AG04450 (cell line): ENCODE data around the gene UVSSA. TPM values are rescaled to one million over a fixed set of nuclear protein-coding genes. Genes with fewer than 3 reads are reported as not detected.
"Not testable (repeated sequence)": the region's sequence is repeated elsewhere in the genome, so short reads cannot be mapped to it uniquely, and the experiment has no call there.

Experiments used
- CTCF ChIA-PET: fragments of 300-600, 350-600 bp; formaldehyde crosslinking; extraction: SDS; loops from one replicate; lab custom pipeline; 2022; ENCODE audit warnings: antibody characterized with exemption, inconsistent platforms; lab: Charles Lee
- POLR2A ChIA-PET: fragments of 350-600 bp; formaldehyde crosslinking; extraction: SDS; loops from one replicate; lab custom pipeline; 2021; ENCODE audit warnings: antibody characterized with exemption, inconsistent platforms; lab: Yijun Ruan, JAX
- DNase-seq: peaks from one replicate; pipeline ENCODE4 v3.0.0-alpha.2; 2011; ENCODE audit warnings: low read depth, low spot score
- H3K27ac ChIP-seq: one replicate; pipeline ENCODE4 v1.5.1; 2012; ENCODE audit warnings: low read depth, low read length, control low read depth
- H3K27me3 ChIP-seq: one replicate; pipeline ENCODE4 v1.6.0; 2012; ENCODE audit warnings: low read length; ENCODE audit not compliant: control insufficient read depth, insufficient read depth
- H3K4me3 ChIP-seq: 2 replicates; pipeline ENCODE4 v1.5.1; 2011; ENCODE audit warnings: mild to moderate bottlenecking, low read depth, low read length, control low read depth
- H3K9me3 ChIP-seq: 2 replicates; pipeline ENCODE4 v1.5.1; 2012; ENCODE audit warnings: low read length; ENCODE audit not compliant: control insufficient read depth, insufficient read depth
- polyA plus RNA-seq: library from polyadenylated mRNA; depleted of rRNA; stranded (reverse); fragments of >200 nt; gene quantifications from 2 replicates; pipeline ENCODE4 v1.2.3, GENCODE V29; 2011
- TF ChIP-seq, protein P1 (sequence below): IDR thresholded peaks from 2 replicates; pipeline ENCODE4 v1.5.1; 2011; ENCODE audit warnings: low read depth, low read length, control low read depth, inconsistent platforms

Gene UVSSA
- polyA plus RNA-seq, 1 experiment: 4.9 TPM

DNA sequence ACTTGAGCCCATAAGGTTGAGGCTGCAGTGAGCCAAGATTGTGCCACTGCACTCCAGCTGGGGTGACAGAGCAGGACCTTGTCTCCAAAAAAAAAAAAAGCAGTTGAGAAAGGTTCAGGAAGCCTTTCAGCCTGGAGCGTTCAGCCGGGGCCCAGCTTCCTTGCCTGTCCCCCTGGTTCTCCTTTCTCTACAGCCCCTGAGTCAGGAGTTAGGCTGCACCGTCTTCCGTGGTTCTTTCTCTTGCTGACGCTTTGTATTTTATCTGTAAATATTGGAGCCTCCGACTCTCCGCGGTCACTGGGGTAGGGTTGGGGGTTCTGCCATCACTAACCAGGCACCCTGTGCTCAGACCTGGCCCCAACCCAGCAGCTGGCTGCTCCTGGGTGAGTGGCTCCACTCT lies 13.8 kb upstream of the UVSSA start:
- POLR2A ChIA-PET: no interaction called here
- CTCF ChIA-PET: no interaction called here
- H3K27me3 ChIP-seq: no peaks in the 10 kb centered on the region
- no peak overlapping the region for H3K27ac ChIP-seq
- peaks cover 19% of the 10 kb centered on the region; the same call in 1 of the 2 replicates for H3K9me3 ChIP-seq
- H3K4me3 ChIP-seq: no peak overlapping the region
- DNase-seq: no peak
- TF ChIP-seq, protein P1, sequence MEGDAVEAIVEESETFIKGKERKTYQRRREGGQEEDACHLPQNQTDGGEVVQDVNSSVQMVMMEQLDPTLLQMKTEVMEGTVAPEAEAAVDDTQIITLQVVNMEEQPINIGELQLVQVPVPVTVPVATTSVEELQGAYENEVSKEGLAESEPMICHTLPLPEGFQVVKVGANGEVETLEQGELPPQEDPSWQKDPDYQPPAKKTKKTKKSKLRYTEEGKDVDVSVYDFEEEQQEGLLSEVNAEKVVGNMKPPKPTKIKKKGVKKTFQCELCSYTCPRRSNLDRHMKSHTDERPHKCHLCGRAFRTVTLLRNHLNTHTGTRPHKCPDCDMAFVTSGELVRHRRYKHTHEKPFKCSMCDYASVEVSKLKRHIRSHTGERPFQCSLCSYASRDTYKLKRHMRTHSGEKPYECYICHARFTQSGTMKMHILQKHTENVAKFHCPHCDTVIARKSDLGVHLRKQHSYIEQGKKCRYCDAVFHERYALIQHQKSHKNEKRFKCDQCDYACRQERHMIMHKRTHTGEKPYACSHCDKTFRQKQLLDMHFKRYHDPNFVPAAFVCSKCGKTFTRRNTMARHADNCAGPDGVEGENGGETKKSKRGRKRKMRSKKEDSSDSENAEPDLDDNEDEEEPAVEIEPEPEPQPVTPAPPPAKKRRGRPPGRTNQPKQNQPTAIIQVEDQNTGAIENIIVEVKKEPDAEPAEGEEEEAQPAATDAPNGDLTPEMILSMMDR: no peak

DNA sequence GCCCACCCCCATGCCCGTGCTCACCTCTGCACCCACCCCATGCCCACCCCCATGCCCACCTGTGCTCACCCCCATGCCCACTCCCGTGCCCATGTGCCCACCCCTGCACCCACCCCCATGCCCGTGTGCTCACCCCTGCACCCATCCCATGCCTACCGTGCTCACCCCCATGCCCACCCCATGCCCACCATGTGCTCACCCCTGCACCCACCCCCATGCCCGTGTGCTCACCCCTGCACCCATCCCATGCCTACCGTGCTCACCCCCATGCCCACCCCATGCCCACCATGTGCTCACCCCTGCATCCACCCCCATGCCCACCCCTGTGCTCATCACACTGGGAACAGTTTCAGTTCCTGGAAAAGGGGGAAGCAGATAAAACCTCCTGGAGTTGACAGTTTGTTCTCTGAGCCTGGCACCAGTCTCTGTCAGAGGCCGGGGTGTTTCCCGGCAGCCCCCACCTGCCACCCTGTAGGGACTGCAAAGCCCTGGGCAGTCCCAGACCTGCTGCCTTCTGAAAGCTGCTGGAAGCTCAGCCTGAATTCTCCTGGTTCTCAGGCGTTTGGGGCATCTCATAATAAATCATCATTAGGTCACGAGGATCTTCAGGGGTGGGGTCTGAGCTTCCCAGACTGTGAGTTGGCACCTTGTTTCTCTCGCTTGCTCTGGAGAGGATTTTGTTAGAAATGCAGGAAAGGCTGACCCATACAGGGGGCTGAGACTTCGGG lies 13.0 kb upstream of the UVSSA start:
- peaks cover 27% of the 10 kb centered on the region for H3K9me3 ChIP-seq
- CTCF ChIA-PET, DNase-seq, H3K4me3 ChIP-seq, H3K27ac ChIP-seq, POLR2A ChIA-PET, H3K27me3 ChIP-seq: not testable (repeated sequence)

DNA sequence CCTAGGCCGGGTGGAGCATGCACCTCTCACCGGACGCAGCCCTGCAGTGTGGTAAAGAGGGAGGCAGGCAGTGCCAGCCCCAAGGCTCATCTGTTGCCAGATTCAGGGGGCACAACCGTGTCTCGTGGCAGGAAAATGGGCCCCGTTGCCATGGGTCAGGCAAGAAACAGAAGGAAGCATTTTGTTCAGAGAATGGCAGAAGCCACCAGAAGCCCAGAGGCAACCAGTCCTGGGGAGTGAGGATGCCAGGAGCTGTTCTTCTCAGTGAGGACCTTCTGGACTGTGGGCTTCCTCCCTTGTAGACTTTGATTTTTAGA lies 12.5 kb upstream of the UVSSA start:
- Histone ChIP-seq H3K4me3 (no peak overlapping the region), H3K9me3 (peaks cover 32% of the 10 kb centered on the region), H3K27me3 (no peaks in the 10 kb centered on the region), H3K27ac (no peak overlapping the region)
- no peak for DNase-seq
- POLR2A ChIA-PET: no interaction called here
- TF ChIP-seq, protein P1: no peak
- CTCF ChIA-PET: no interaction called here

DNA sequence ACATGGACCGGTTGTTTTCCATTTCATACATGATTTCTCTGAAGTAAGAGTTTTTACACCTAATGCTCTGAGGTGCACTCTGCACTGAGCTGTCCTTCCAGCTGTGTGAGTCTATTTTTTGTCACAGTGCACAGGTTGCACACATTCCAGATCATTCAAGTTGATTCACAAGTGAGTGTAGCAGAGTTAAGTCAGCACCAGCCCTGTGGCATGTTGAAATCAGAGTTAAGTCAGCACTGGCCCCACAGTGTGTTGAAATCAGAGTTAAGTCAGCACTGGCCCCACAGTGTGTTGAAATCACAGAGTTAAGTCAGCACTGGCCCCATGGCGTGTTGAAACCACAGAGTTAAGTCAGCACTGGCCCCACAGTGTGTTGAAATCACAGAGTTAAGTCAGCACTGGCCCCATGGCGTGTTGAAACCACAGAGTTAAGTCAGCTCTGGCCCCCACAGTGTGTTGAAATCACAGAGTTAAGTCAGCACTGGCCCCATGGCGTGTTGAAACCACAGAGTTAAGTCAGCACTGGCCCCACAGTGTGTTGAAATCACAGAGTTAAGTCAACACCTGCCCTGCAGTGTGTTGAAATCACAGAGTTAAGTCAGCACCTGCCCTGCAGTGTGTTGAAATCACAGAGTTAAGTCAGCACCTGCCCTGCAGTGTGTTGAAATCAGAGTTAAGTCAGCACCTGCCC lies 11.7 kb upstream of the UVSSA start:
- POLR2A ChIA-PET, DNase-seq: not testable (repeated sequence)

DNA sequence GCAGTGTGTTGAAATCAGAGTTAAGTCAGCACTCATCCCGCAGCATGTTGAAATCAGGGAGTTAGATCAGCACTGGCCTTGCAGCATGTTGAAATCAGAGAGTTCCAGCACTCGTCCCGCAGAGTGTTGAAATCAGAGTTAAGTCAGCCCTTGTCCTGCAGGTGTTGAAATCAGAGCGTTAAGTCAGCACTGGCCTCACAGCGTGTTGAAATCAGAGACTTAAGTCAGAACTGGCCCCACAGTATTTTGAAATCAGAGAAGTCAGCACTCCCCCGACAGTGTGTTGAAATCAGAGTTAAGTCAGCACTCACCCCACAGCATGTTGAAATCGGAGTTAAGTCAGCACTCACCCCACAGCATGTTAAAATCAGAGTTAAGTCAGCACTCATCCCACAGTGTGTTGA lies 10.9 kb upstream of the UVSSA start:
- TF ChIP-seq, protein P1: no peak
- CTCF ChIA-PET: no interaction called here
- no peak for DNase-seq
- POLR2A ChIA-PET: no interaction called here
- peaks cover 47% of the 10 kb centered on the region for H3K9me3 ChIP-seq
- no peak overlapping the region for H3K27ac ChIP-seq
- H3K4me3 ChIP-seq: no peak overlapping the region
- H3K27me3 ChIP-seq: no peaks in the 10 kb centered on the region

More for the DNA sequence above, 11.7 kb upstream of the UVSSA start:
- H3K4me3 ChIP-seq, H3K27me3 ChIP-seq, H3K27ac ChIP-seq, CTCF ChIA-PET: not testable (repeated sequence)
- peaks cover 40% of the 10 kb centered on the region for H3K9me3 ChIP-seq

DNA sequence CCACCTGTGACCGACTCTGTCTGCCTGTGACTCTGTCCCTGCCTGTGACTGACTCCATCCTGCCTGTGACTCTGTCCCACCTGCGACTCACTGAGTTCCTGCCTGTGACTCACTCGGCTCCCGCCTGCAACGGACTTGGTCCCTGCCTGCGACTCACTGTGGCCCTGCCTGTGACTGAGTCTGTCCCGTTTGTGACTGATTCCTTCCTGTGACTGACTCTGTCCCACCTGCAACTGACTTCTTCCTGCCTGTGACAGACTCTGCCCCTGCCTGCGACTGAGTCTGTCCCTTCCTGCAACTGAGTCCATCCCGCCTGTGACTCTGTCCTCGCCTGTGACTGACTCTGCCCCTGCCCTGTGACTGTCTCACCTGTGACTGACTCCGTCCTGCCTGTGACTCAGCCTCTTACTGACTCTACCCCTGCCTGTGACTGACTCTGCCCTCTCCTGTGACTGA lies 9.6 kb upstream of the UVSSA start:
- H3K27ac ChIP-seq: peak overlapping the region; percentile 21
- ChIA-PET CTCF (no interaction called here), POLR2A (no interaction called here)
- TF ChIP-seq, protein P1: no peak
- H3K9me3 ChIP-seq: peaks cover 57% of the 10 kb centered on the region
- no peaks in the 10 kb centered on the region for H3K27me3 ChIP-seq
- H3K4me3 ChIP-seq: no peak overlapping the region
- DNase-seq: no peak
